ENCODE measurements around the gene PRDX1.
"Not testable (repeated sequence)": the region's sequence is repeated elsewhere in the genome, so short reads cannot be mapped to it uniquely, and the experiment has no call there.

The PRDX1 gene

DNA sequence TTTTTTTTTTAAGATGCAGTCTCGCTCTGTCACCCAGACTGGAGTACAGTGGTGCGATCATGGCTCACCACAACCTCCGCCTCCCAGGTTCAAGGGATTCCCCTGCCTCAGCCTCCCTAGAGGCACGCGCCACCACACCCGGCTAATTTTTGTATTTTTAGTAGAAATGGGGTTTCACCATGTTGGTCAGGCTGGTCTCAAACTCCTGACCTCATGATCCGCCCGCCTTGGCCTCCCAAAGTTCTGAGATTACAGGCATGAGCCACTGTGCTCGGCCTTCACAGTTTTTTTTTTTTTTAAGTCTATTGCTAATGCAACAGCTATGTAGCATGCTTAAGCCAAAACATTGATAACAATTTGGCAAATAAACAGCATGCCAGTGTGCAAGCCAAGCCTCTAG is 54.3 kb downstream of the PRDX1 start:
- not testable (repeated sequence) for H3K27ac ChIP-seq (ENCODE audit: insufficient read depth, low read depth, low read length, poor library complexity, severe bottlenecking); H3K36me3 ChIP-seq (ENCODE audit: control insufficient read depth, insufficient read depth, low read length); H3K27me3 ChIP-seq (ENCODE audit: control insufficient read depth, insufficient read depth, low read length, poor library complexity, severe bottlenecking); H3K9me3 ChIP-seq (ENCODE audit: control insufficient read depth, low read length); H3K4me1 ChIP-seq (ENCODE audit: control insufficient read depth, insufficient read depth, low read length); H3K4me3 ChIP-seq (ENCODE audit: insufficient read depth, low read depth, low read length)
- WGBS, 2 experiments: 91 to 93% methylated on average over 9 of the region's 9 CpGs

DNA sequence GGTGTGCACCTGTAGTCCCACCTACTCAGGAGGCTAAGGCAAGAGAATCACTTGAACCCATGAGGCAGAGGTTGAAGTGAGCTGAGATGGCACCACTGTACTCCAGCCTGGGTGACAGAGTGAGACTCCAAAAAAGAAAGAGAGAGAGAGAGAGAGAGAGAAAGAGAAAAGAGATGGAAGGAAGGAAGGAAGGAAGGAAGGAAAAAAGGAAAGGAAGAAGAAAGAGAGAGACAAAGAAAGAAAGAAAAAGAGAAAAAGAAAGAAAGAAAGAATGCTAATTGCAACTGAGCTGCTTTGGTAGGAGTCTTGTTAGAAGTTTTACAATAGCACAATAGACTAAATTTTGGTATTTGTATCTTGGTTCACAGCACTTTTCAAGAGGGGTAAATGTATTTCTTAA is 56.4 kb downstream of the PRDX1 start:
- Histone ChIP-seq H3K27ac (ENCODE audit: insufficient read depth, low read depth, low read length, poor library complexity, severe bottlenecking) (no peak overlapping the region), H3K27me3 (ENCODE audit: control insufficient read depth, insufficient read depth, low read length, poor library complexity, severe bottlenecking) (no peaks in the 10 kb centered on the region), H3K4me3 (ENCODE audit: insufficient read depth, low read depth, low read length) (no peak overlapping the region), H3K4me1 (ENCODE audit: control insufficient read depth, insufficient read depth, low read length) (no peaks in the 10 kb centered on the region), H3K36me3 (ENCODE audit: control insufficient read depth, insufficient read depth, low read length) (no peaks in the 10 kb centered on the region), H3K9me3 (ENCODE audit: control insufficient read depth, low read length) (no peaks in the 10 kb centered on the region)

Data from ectodermal cell (in vitro differentiated cells).